ENCODE data around the gene HOGA1.
"Not testable (repeated sequence)": the region's sequence is repeated elsewhere in the genome, so short reads cannot be mapped to it uniquely, and the experiment has no call there.

Gene HOGA1

GRCh38 chr10:97643441-97643985 lies 59.3 kb downstream of the HOGA1 start:
- TF ChIP-seq FOXP2 (optimal IDR thresholded peaks at IDR 0.05; ENCODE audit: control extremely low read depth, extremely low read length, insufficient read depth) (no peak), POLR2AphosphoS5 (IDR thresholded peaks at IDR 0.05; ENCODE audit: borderline replicate concordance, low read depth, low read length) (no peak), EZH2 (IDR thresholded peaks at IDR 0.05) (no peak)
- Histone ChIP-seq H3K4me3 (no peak overlapping the region), H3K36me3 (ENCODE audit: insufficient read depth, low read length) (no peaks in the 10 kb centered on the region), H3K9me3 (ENCODE audit: low read depth, low read length) (no peaks in the 10 kb centered on the region), H3K27ac (no peak overlapping the region), H3K9ac (ENCODE audit: insufficient read length) (no peak overlapping the region)
- DNase-seq (ENCODE audit: low read depth, low spot score): no peak

DNA sequence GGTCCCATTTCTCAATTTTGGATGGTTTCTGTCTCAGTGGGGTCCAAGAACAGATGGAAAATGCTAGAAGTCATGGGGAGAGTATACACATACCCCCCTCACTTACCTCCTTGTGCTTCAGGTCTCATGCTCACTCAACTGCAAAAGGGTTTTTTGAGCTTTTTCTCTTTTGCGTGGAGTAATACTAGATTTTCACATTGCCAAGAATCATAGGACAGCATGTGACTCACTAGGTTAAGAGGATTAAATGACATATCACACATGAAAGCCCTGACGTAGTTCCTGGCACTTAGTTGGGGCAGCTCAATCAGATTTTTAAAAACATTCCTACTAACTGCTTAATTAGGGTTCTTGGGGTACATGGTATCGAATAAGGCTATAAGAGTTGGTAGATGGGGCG lies 60.7 kb downstream of the HOGA1 start:
- no peaks in the 10 kb centered on the region for H3K9me3 ChIP-seq (ENCODE audit: low read depth, low read length)
- no peak for DNase-seq (ENCODE audit: low read depth, low spot score)
- no peak overlapping the region for H3K9ac ChIP-seq (ENCODE audit: insufficient read length)
- H3K27ac ChIP-seq: no peak overlapping the region
- no peak overlapping the region for H3K4me3 ChIP-seq
- H3K36me3 ChIP-seq (ENCODE audit: insufficient read depth, low read length): no peaks in the 10 kb centered on the region
- TF ChIP-seq FOXP2 (optimal IDR thresholded peaks at IDR 0.05; ENCODE audit: control extremely low read depth, extremely low read length, insufficient read depth) (no peak), EZH2 (IDR thresholded peaks at IDR 0.05) (no peak), POLR2AphosphoS5 (IDR thresholded peaks at IDR 0.05; ENCODE audit: borderline replicate concordance, low read depth, low read length) (no peak)

DNA sequence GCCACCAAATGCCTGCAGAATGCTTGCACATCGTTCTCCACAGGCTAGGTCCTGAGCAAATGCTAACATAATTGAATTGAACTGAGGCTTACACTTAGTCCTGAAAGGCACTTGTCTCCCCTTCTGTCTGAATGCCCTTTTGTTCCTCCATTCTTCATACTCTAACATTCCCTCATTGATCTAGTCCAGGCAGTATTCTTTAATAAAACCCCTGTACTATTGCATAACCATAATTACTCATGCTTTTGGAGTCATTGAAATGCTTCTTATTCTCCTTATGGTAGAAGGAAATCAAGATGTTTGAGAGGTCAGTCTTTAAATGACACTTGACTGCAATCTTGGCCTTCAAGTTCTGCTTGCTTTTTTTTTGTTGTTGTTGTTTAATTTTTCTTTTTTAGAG lies 63.4 kb downstream of the HOGA1 start:
- Histone ChIP-seq H3K9me3 (ENCODE audit: low read depth, low read length) (no peaks in the 10 kb centered on the region), H3K36me3 (ENCODE audit: insufficient read depth, low read length) (no peaks in the 10 kb centered on the region; the same call in 1 of the 2 replicates), H3K4me3 (no peak overlapping the region), H3K27ac (no peak overlapping the region), H3K9ac (ENCODE audit: insufficient read length) (no peak overlapping the region)
- TF ChIP-seq POLR2AphosphoS5 (IDR thresholded peaks at IDR 0.05; ENCODE audit: borderline replicate concordance, low read depth, low read length) (no peak), FOXP2 (optimal IDR thresholded peaks at IDR 0.05; ENCODE audit: control extremely low read depth, extremely low read length, insufficient read depth) (no peak), EZH2 (IDR thresholded peaks at IDR 0.05) (no peak)
- no peak for DNase-seq (ENCODE audit: low read depth, low spot score)

- Histone ChIP-seq H3K9ac (ENCODE audit: insufficient read length) (no peak overlapping the region), H3K36me3 (ENCODE audit: insufficient read depth, low read length) (no peaks in the 10 kb centered on the region; the same call in 1 of the 2 replicates), H3K27ac (no peak overlapping the region), H3K9me3 (ENCODE audit: low read depth, low read length) (no peaks in the 10 kb centered on the region), H3K4me3 (no peak overlapping the region)
- TF ChIP-seq POLR2AphosphoS5 (IDR thresholded peaks at IDR 0.05; ENCODE audit: borderline replicate concordance, low read depth, low read length): no peak
- no peak for TF ChIP-seq EZH2 (IDR thresholded peaks at IDR 0.05)
- no peak for TF ChIP-seq FOXP2 (optimal IDR thresholded peaks at IDR 0.05; ENCODE audit: control extremely low read depth, extremely low read length, insufficient read depth)
- no peak for DNase-seq (ENCODE audit: low read depth, low spot score)
Measured at GRCh38 chr10:97648562-97649404, 64.6 kb downstream of the HOGA1 start.

DNA sequence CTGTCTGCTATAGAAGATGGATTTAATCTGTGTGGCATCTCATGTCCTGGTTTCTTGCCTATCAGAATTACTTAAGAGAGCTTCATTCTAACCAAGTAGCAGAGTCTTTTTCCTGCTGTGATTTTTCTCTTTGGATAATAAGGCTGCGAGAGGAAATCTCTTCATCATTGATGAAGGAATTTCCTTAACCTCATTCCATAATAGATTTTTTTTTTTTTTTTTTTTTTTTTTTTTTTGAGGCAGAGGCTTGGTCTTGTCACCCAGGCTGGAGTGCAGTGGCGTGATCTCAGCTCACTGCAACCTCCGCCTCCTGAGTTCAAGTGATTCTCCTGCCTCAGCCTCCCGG lies 65.2 kb downstream of the HOGA1 start:
- not testable (repeated sequence) for H3K4me3 ChIP-seq; H3K9ac ChIP-seq (ENCODE audit: insufficient read length); DNase-seq (ENCODE audit: low read depth, low spot score); H3K36me3 ChIP-seq (ENCODE audit: insufficient read depth, low read length); H3K9me3 ChIP-seq (ENCODE audit: low read depth, low read length); H3K27ac ChIP-seq

DNA sequence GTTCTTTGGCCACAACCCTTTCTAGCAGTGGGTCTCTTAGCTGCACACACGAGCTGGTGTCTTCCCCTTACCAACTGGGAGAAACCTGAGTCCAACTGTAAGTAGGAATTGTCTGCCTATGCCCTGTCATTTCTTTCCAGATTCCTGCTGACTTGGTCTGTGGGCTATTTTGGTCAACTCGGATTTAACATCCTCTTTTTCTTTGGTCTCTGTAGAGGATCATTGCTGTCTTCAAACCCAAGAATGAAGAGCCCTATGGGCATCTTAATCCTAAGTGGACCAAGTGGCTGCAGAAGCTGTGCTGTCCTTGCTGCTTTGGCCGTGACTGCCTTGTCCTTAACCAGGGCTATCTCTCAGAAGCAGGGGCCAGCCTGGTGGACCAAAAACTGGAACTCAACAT lies 66.5 kb downstream of the HOGA1 start:
- TF ChIP-seq FOXP2 (optimal IDR thresholded peaks at IDR 0.05; ENCODE audit: control extremely low read depth, extremely low read length, insufficient read depth): no peak
- TF ChIP-seq EZH2 (IDR thresholded peaks at IDR 0.05): no peak
- TF ChIP-seq POLR2AphosphoS5 (IDR thresholded peaks at IDR 0.05; ENCODE audit: borderline replicate concordance, low read depth, low read length): no peak
- Histone ChIP-seq H3K27ac (no peak overlapping the region), H3K36me3 (ENCODE audit: insufficient read depth, low read length) (no peaks in the 10 kb centered on the region; the same call in 1 of the 2 replicates)

DNA sequence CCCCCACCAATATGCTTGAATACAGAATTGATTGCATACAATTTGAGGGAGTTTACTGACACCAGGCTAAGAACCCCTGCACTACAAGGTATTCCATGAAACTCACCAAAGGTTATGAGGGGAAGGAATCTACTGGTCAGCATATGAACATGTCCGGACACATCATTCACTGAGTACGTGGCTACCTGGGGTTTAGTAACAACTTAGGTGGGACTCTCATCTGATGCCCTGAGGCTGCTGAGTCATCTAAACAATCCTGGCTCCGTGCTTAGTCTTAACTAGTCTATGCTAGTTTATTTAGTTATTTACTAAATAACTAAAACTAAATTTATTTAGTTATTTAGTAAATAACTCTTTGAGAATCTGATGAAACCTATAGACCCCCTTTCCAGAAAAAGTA lies 67.6 kb downstream of the HOGA1 start:
- TF ChIP-seq FOXP2 (optimal IDR thresholded peaks at IDR 0.05; ENCODE audit: control extremely low read depth, extremely low read length, insufficient read depth) (no peak), POLR2AphosphoS5 (IDR thresholded peaks at IDR 0.05; ENCODE audit: borderline replicate concordance, low read depth, low read length) (no peak), EZH2 (IDR thresholded peaks at IDR 0.05) (no peak)
- Histone ChIP-seq H3K36me3 (ENCODE audit: insufficient read depth, low read length) (no peaks in the 10 kb centered on the region; the same call in 1 of the 2 replicates), H3K9ac (ENCODE audit: insufficient read length) (no peak overlapping the region), H3K27ac (no peak overlapping the region), H3K9me3 (ENCODE audit: low read depth, low read length) (no peaks in the 10 kb centered on the region), H3K4me3 (no peak overlapping the region)
- no peak for DNase-seq (ENCODE audit: low read depth, low spot score)

More for the DNA sequence above, 66.5 kb downstream of the HOGA1 start:
- no peak for DNase-seq (ENCODE audit: low read depth, low spot score)
- Histone ChIP-seq H3K9ac (ENCODE audit: insufficient read length) (no peak overlapping the region), H3K4me3 (no peak overlapping the region), H3K9me3 (ENCODE audit: low read depth, low read length) (no peaks in the 10 kb centered on the region)

- DNase-seq (ENCODE audit: low read depth, low spot score): no peak
- no peak overlapping the region for H3K9ac ChIP-seq (ENCODE audit: insufficient read length)
- H3K9me3 ChIP-seq (ENCODE audit: low read depth, low read length): no peaks in the 10 kb centered on the region
- no peaks in the 10 kb centered on the region; the same call in 1 of the 2 replicates for H3K36me3 ChIP-seq (ENCODE audit: insufficient read depth, low read length)
- H3K4me3 ChIP-seq: no peak overlapping the region
- no peak overlapping the region for H3K27ac ChIP-seq
- TF ChIP-seq EZH2 (IDR thresholded peaks at IDR 0.05): no peak
- TF ChIP-seq POLR2AphosphoS5 (IDR thresholded peaks at IDR 0.05; ENCODE audit: borderline replicate concordance, low read depth, low read length): no peak
- TF ChIP-seq FOXP2 (optimal IDR thresholded peaks at IDR 0.05; ENCODE audit: control extremely low read depth, extremely low read length, insufficient read depth): no peak
Measured at GRCh38 chr10:97656777-97657176, 72.6 kb downstream of the HOGA1 start.
